ENCODE measurements around the gene ERLIN1.
"Not testable (repeated sequence)": the region's sequence is repeated elsewhere in the genome, so short reads cannot be mapped to it uniquely, and the experiment has no call there.

Gene ERLIN1

GRCh38 chr10:100128951-100129350, 56.9 kb downstream of the ERLIN1 start:
- no peak for TF ChIP-seq CTCF (conservative IDR thresholded peaks at IDR 0.05; ENCODE audit: low read length)
- no peak overlapping the region for H3K4me3 ChIP-seq (ENCODE audit: low read length)
- DNase-seq (ENCODE audit: low read depth), result no peak

DNA sequence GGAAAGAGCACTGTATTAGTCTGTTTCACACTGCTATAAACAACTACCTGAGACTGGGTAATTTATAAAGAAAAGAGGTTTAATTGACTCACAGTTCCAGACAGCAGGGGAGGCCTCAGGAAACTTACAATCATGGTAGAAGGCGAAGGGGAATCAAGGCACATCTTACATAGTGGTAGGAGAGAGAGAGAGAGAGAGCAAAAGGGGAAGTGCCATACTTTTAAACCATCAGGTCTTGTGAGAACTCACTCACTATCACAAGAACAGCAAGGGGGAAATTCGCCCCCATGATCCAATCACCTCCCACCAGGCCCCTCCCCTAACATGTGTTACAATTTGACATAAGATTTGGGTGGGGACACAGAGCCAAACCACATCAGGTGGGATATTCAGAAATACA, 60.5 kb downstream of the ERLIN1 start:
- not testable (repeated sequence) for H3K4me3 ChIP-seq (ENCODE audit: low read length)

GRCh38 chr10:100124097-100124496, 61.7 kb downstream of the ERLIN1 start:
- TF ChIP-seq CTCF (conservative IDR thresholded peaks at IDR 0.05; ENCODE audit: low read length), result no peak
- DNase-seq (ENCODE audit: low read depth), result no peak
- H3K4me3 ChIP-seq (ENCODE audit: low read length), result no peak overlapping the region

More for the DNA sequence above, 60.5 kb downstream of the ERLIN1 start:
- not testable (repeated sequence) for DNase-seq (ENCODE audit: low read depth)

- no peak overlapping the region for H3K4me3 ChIP-seq (ENCODE audit: low read length)
- TF ChIP-seq CTCF (conservative IDR thresholded peaks at IDR 0.05; ENCODE audit: low read length), result no peak
- DNase-seq (ENCODE audit: low read depth), result no peak
Measured at GRCh38 chr10:100122780-100123179, 63.0 kb downstream of the ERLIN1 start.

DNA sequence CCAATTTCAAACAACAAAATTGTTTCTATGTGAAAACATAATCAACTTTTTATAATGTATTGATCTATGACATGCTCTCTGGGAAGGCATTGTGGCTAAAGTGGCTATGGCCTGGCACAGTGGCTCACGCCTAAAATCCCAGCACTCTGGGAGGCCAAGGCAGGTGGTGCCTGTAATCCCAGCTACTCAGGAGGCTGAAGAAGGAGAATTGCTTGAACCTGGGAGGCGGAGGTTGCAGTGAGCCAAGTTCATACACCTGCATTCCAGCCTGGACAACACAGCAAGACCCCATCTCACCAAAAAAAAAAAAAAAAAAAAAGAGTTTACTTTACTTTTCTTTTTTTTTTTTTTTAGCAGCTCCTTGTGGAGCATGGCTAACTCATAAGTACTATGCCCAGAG, 65.3 kb downstream of the ERLIN1 start:
- no peak for TF ChIP-seq CTCF (conservative IDR thresholded peaks at IDR 0.05; ENCODE audit: low read length)
- no peak for DNase-seq (ENCODE audit: low read depth)
- no peak overlapping the region for H3K4me3 ChIP-seq (ENCODE audit: low read length)

DNA sequence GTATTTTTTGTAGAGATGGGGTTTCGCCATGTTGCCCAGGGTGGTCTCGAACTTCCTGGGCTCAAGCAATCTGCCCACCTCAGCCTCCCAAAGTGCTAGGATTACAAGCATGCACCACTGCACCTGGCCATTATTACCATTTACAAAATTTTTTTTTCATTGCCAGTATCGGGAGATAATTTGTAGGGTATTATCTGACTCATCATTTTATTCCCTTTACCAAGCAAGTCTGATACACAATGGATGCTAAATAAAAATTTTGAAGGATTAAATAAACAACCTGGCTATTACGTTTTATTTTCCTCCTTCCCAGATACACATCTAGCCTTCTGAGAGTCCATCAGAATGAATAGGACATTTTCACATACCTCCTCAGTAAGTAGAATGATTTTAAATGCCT, 66.1 kb downstream of the ERLIN1 start:
- no peak for DNase-seq (ENCODE audit: low read depth)
- no peak overlapping the region for H3K4me3 ChIP-seq (ENCODE audit: low read length)
- no peak for TF ChIP-seq CTCF (conservative IDR thresholded peaks at IDR 0.05; ENCODE audit: low read length)

DNA sequence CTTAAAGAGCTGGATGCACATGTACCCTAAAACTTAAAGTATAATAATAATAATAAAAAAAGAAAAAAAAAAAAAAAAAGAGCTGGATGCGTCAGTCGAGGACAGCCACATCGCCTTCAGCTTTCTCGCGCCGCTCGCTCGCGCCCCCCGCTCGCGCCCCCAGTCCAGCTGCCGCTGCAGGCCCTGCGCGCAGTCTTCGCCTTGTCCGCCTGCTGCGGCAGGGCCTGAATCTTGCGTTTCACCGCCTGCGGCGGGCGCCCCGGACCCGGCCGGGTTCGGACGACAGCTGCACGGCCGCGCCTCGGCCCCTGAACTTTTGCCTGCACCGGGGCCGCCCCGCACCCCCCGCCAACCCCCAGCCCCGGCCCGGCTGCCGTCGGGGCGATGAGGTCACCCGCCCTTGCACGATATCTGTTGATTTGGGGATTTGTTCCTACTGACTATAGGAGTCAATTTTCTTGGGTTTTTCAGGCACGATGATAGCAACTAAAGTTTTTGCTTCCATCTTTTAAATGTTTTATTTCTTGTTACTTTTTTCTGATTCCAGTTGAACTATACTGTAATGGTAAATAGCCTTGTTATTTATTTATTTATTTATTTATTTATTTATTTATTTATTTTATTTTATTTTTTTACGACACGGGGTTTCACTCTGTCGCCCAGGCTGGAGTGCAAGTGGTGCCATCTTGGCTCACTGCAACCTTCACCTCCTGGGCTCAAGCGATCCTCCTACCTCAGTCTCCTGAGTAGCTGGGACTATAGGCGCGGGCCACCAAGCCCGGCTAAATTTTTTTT, 70.7 kb downstream of the ERLIN1 start:
- no peak for DNase-seq (ENCODE audit: low read depth)
- H3K4me3 ChIP-seq (ENCODE audit: low read length), result no peak overlapping the region
- TF ChIP-seq CTCF (conservative IDR thresholded peaks at IDR 0.05; ENCODE audit: low read length), result no peak

Data from AG10803 (cell line).